Bronchial epithelial cell (primary cell): ENCODE measurements around the gene ADGRL3. TPM values are rescaled to one million over a fixed set of nuclear protein-coding genes. Genes with fewer than 3 reads are reported as not detected.

Source experiments
- DNase-seq: peaks from one replicate; pipeline ENCODE4 v3.0.0-alpha.2; 2010; ENCODE audit warnings: low read depth
- FAIRE-seq: peaks from 2 replicates; lab custom pipeline; 2011; peaks lifted over from hg19 to GRCh38; lab: Jason Lieb, UNC
- H3K27me3 ChIP-seq: 2 replicates; pipeline ENCODE4 v1.5.1; 2011; ENCODE audit warnings: low read length; ENCODE audit not compliant: control insufficient read depth, insufficient read depth
- H3K36me3 ChIP-seq: 2 replicates; pipeline ENCODE4 v1.5.1; 2011; ENCODE audit warnings: low read length; ENCODE audit not compliant: control insufficient read depth, insufficient read depth
- H3K4me3 ChIP-seq: 2 replicates; pipeline ENCODE4 v1.5.1; 2011; ENCODE audit warnings: mild to moderate bottlenecking, low read depth, low read length, control low read depth
- total RNA-seq: library from RNA; depleted of rRNA; stranded (reverse); fragments of >200 nt; gene quantifications from 2 replicates; pipeline ENCODE4 v1.2.1, GENCODE V29; 2014
- TF ChIP-seq, protein P1 (sequence below): IDR thresholded peaks from 2 replicates; pipeline ENCODE4 v1.5.1; 2011; ENCODE audit warnings: mild to moderate bottlenecking, moderate library complexity, low read length, control low read depth, inconsistent platforms; ENCODE audit not compliant: insufficient read depth, severe bottlenecking

The ADGRL3 gene
- total RNA-seq, 1 donor from 2014 or later = under 0.01 TPM

- FAIRE-seq (no peak), DNase-seq (no peak)
- TF ChIP-seq, protein P1, sequence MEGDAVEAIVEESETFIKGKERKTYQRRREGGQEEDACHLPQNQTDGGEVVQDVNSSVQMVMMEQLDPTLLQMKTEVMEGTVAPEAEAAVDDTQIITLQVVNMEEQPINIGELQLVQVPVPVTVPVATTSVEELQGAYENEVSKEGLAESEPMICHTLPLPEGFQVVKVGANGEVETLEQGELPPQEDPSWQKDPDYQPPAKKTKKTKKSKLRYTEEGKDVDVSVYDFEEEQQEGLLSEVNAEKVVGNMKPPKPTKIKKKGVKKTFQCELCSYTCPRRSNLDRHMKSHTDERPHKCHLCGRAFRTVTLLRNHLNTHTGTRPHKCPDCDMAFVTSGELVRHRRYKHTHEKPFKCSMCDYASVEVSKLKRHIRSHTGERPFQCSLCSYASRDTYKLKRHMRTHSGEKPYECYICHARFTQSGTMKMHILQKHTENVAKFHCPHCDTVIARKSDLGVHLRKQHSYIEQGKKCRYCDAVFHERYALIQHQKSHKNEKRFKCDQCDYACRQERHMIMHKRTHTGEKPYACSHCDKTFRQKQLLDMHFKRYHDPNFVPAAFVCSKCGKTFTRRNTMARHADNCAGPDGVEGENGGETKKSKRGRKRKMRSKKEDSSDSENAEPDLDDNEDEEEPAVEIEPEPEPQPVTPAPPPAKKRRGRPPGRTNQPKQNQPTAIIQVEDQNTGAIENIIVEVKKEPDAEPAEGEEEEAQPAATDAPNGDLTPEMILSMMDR = no peak
- H3K36me3 ChIP-seq = no peaks in the 10 kb centered on the region
- H3K4me3 ChIP-seq = no peak overlapping the region
- no peaks in the 10 kb centered on the region for H3K27me3 ChIP-seq
Observed at GRCh38 chr4:61428950-61429349, 228.8 kb downstream of the ADGRL3 start.

DNA sequence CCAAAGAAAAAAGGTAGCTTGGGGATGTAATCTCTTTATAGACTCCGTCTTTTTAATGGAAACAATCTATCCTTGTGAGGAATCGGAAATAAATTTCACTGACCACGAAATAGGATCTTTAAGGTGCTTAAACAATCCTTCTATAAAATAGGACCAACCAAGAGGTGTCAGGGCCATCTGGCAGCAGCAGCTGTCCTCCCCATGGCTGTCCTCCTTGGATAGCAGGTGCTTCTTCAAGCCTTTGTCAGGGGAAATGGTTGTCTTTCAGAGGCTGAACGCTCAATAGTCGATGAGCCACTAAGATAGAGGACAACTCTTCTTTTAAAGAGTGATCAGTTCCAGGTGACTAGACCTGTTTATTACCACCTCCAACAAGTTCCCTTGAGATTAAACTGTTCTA is 231.0 kb downstream of the ADGRL3 start:
- no peak for FAIRE-seq
- DNase-seq = no peak
- H3K27me3 ChIP-seq = no peaks in the 10 kb centered on the region
- H3K36me3 ChIP-seq = no peaks in the 10 kb centered on the region
- TF ChIP-seq, protein P1 = no peak
- no peak overlapping the region for H3K4me3 ChIP-seq

DNA sequence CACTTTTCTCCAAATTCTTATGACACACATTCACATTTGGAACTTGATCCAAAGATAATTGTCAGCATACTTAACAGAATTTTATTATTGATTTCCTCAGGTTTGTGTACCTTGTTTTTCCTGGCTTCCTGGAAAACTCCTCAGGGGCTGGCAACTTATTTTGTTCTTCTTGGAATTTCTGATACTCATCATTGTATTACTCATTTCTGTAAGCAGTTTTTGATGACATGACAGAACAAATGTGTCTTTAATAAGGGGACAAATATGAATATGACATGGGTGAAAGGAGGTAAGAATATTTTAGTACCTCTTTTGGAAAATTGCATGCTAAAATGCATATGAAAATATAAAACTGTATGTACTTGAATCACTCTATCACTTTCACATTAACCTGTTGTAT is 237.8 kb downstream of the ADGRL3 start:
- TF ChIP-seq, protein P1 = no peak
- no peaks in the 10 kb centered on the region for H3K36me3 ChIP-seq
- no peak overlapping the region for H3K4me3 ChIP-seq
- FAIRE-seq (no peak), DNase-seq (no peak)
- H3K27me3 ChIP-seq = no peaks in the 10 kb centered on the region

DNA sequence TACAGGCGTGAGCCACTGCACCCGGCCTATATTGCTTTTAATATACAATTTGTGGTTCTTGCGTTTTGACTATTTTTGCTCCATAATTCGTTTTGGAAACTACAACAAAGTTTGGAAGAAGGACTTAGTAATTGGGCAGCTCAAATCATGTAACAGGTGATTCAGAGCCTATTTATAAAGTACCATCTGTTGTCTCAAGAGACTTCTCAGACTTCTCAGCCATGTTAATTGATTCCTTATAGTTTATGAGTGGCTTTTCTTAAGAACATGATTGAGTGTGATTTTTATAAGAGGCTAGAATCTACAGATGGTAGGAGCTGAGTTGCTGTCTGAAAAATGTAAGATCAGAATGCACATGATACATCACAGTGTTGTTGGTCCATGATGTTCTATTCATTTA is 240.2 kb downstream of the ADGRL3 start:
- TF ChIP-seq, protein P1 = no peak
- FAIRE-seq = no peak
- H3K4me3 ChIP-seq = no peak overlapping the region

DNA sequence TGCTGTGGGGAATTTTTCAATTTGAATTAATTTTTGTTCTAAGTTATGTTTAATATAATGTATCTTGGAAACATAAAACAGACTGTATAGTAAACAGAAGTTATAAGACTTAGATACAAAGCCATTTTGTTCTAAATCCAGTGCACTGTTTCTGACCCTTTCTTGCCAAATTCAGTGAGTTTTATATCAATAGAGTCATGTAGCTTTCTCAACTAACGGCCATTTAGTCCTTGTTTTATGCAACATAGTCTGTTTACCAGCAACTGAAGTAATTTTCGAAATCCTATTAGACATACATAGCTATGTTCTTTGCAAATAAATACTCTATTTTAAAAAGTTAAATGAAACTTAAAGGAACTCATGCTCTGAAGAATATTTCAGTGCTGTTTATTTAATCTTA is 242.8 kb downstream of the ADGRL3 start:
- H3K4me3 ChIP-seq = no peak overlapping the region
- FAIRE-seq (no peak), DNase-seq (no peak)
- H3K36me3 ChIP-seq = no peaks in the 10 kb centered on the region
- TF ChIP-seq, protein P1 = no peak
- no peaks in the 10 kb centered on the region for H3K27me3 ChIP-seq

More for the DNA sequence above, 240.2 kb downstream of the ADGRL3 start:
- Histone ChIP-seq H3K36me3 (no peaks in the 10 kb centered on the region), H3K27me3 (no peaks in the 10 kb centered on the region)
- DNase-seq = no peak

- H3K4me3 ChIP-seq = no peak overlapping the region
- TF ChIP-seq, protein P1 = no peak
Observed at GRCh38 chr4:61443813-61444510, 243.8 kb downstream of the ADGRL3 start.

More at GRCh38 chr4:61443813-61444510, 243.8 kb downstream of the ADGRL3 start:
- peak; percentile 81 for DNase-seq
- no peaks in the 10 kb centered on the region for H3K36me3 ChIP-seq
- no peaks in the 10 kb centered on the region for H3K27me3 ChIP-seq
- no peak for FAIRE-seq
